Pancreas (tissue), 10 donors: ENCODE measurements around the gene GNG3. TPM values are rescaled to one million over a fixed set of nuclear protein-coding genes. Genes with fewer than 3 reads are reported as not detected.

Experiments used
- ATAC-seq, 4 donors: fragments of 200-7000 bp; cut with Tn5 transposase; one replicate each; pipeline versions ENCODE4 v1.8.0 to v1.9.1; 2020; ENCODE audit warnings: mild to moderate bottlenecking in 4 of 4, moderate library complexity in 4 of 4
- DNase-seq, 6 donors: peaks; one replicate each; pipeline ENCODE4 v3.0.0-alpha.2; 2020
- FAIRE-seq: peaks from 2 replicates; lab custom pipeline; 2012; peaks lifted over from hg19 to GRCh38; lab: Jason Lieb, UNC
- H3K27ac ChIP-seq, 4 donors: fragments of 200-600 bp; sonication (generic); 1 replicate in 3 of 4; 2 replicates in 1 of 4; pipeline versions ENCODE4 v1.5.0 to v1.8.0; 2020
- H3K27me3 ChIP-seq, 4 donors: fragments of 200-600 bp; one replicate each; pipeline ENCODE4 v1.8.0; 2021
- H3K36me3 ChIP-seq, 3 donors: fragments of 200-600 bp; sonication (generic) in 1 of 3; one replicate each; pipeline versions ENCODE4 v1.5.0 to v1.8.0; 2020 to 2021
- H3K4me1 ChIP-seq, 3 donors: fragments of 200-600 bp; one replicate each; pipeline ENCODE4 v1.8.0; 2021
- H3K4me3 ChIP-seq, 4 donors: fragments of 200-600 bp; sonication (generic) in 2 of 4; one replicate each; pipeline versions ENCODE4 v1.5.0 to v1.8.0; 2020 to 2021
- H3K9me3 ChIP-seq, 4 donors: fragments of 200-600 bp; one replicate each; pipeline ENCODE4 v1.8.0; 2021
- WGBS, 2 donors: extraction: QIAGEN DNeasy Blood & Tissue Kit; methylation state at CpG; one replicate each; pipeline ENCODE4 v1.1.7; 2013; 5-methylcytosine and 5-hydroxymethylcytosine counted together
- intact Hi-C, 3 donors: fragments of 100-400 bp; cut with DNase I; formaldehyde crosslinking; loops; one replicate each; pipeline versions ENCODE4 v1.11.1 to v1.14.2; 2022
- polyA plus RNA-seq, 2 donors: library from polyadenylated mRNA; stranded (reverse); fragments of 200-250 nt; gene quantifications; one replicate each; pipeline ENCODE4 v1.2.3, GENCODE V29; 2013
- total RNA-seq, 6 donors: library from RNA; stranded (reverse); fragmentation: NEBNext Ultra II Directional in 4 of 6; extraction: Animal tissue kit (Norgen Biotek cat#: 25700) in 4 of 6; gene quantifications; one replicate each; pipeline versions ENCODE4 v1.2.1 to v1.2.4, GENCODE V29; 2021 to 2023
- TF ChIP-seq, protein P1 (sequence below), 4 donors: fragments of 200-600 bp; sonication (generic) in 3 of 4; IDR thresholded peaks; one replicate each; pipeline versions ENCODE4 v1.5.0 to v1.8.0; 2021; ENCODE audit warnings: antibody characterized with exemption in 4 of 4
- donor health status: healthy with polysubstance abuse.
- donor health status: DM: no; HTN: no; CAD: no; lungs with moderate emphysema.
- donor health status: DM: no; HTN: no; CAD: no.
- donor health status: control.
- donor health status: control.
- donor health status: Bipolar disorder and iron deficiency.
- donor health status: DM: yes; HTN: yes; CAD: no.
- donor health status: DM: no; HTN: no; CAD: no.
- donor health status: DM: no; HTN: no; CAD: no.
- donor health status: DM: yes; HTN: yes; CAD: no.

Gene GNG3
- total and polyA plus RNA-seq, 8 donors: 0.19 to 0.37 (median 0.26) TPM; not detected in 5

DNA sequence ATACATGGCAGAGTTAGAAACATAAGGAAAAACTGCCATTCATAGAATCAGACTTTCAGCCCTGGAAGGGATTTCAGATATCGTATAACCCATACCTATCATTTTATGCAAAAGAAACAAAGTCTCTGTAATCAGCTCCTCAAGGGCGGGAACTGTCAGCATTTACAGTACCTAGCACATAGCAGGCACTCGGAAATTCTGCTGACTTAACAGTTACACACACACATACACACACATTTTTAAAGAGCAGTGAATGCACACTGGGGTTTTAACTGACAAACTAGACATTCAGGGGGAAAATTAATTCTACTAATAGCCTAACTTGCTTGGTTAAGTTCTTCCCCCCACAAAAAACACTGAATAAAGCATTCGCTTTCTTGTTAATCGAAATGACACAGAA lies 8.7 kb downstream of the GNG3 start:
- H3K4me3 ChIP-seq: no peak overlapping the region
- peak overlapping the region in 1 of 4 donors; percentile 23 for H3K27ac ChIP-seq
- DNase-seq (no peak), ATAC-seq (no peak), FAIRE-seq (no peak)
- intact Hi-C loops: no loop called here
- H3K36me3 ChIP-seq: peaks cover 4 to 60% (median 43%) of the 10 kb centered on the region in 3 donors
- H3K27me3 ChIP-seq: no peaks in the 10 kb centered on the region
- 66 to 67% methylated on average over 5 of the region's 5 CpGs for WGBS, 2 donors
- H3K9me3 ChIP-seq: no peaks in the 10 kb centered on the region
- peaks cover 29 to 37% (median 33%) of the 10 kb centered on the region in 3 donors for H3K4me1 ChIP-seq
- TF ChIP-seq, protein P1, sequence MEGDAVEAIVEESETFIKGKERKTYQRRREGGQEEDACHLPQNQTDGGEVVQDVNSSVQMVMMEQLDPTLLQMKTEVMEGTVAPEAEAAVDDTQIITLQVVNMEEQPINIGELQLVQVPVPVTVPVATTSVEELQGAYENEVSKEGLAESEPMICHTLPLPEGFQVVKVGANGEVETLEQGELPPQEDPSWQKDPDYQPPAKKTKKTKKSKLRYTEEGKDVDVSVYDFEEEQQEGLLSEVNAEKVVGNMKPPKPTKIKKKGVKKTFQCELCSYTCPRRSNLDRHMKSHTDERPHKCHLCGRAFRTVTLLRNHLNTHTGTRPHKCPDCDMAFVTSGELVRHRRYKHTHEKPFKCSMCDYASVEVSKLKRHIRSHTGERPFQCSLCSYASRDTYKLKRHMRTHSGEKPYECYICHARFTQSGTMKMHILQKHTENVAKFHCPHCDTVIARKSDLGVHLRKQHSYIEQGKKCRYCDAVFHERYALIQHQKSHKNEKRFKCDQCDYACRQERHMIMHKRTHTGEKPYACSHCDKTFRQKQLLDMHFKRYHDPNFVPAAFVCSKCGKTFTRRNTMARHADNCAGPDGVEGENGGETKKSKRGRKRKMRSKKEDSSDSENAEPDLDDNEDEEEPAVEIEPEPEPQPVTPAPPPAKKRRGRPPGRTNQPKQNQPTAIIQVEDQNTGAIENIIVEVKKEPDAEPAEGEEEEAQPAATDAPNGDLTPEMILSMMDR (IDR thresholded peaks at IDR 0.05): no peak

DNA sequence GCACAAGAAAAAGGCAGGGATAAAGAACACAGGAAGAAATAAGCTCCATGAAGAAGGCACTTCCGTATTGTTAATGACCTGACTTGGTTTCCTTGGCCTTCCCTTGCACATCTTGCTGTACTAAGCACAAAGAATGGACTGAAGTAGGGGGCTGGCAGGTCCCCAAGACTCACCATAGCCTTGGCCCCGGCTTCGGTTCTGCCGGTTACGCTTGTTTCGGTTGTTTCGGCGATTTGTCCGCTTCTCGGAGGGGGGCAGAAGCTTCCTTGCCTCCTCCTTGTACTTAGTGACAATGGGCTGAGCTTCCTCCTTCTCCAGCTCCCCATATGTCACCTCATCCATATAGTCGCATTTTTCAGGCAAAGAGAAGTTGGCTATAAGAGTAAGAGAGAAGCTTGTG lies 9.3 kb downstream of the GNG3 start:
- TF ChIP-seq, protein P1 (IDR thresholded peaks at IDR 0.05): no peak
- H3K36me3 ChIP-seq: peaks cover 4 to 66% (median 49%) of the 10 kb centered on the region in 3 donors

DNA sequence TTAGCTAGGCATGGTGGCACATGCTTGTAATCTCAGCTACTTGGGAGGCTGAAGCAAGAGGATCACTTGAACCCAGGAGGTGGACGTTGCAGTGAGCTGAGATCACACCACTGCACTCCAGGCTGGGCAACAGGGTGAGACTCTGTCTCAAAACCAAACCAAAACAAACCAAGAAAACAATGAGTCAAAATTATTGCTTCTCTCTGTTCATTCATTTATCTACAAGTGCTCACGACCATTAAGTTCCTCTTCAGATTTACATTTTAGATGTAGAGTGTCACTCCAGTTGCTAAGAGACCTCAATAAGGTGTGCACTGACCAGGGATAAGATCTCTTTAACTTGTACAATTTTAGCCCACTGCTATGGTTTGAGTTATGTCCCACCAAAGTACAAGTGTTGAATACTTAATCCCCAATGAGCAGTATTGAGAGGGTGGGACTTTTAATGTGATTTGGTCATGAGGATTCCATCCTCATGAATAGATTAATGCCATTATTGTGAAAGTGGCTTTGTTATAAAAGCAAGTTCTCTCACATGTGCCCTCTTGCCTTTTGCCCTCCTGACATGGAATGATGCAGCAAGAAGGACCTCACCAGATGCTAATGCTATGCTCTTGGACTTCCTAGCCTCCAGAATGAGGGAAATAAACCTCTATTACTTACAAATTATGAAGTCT lies 12.0 kb downstream of the GNG3 start:
- 89 to 90% methylated on average over 2 of the region's 2 CpGs for WGBS, 2 donors
- Histone ChIP-seq H3K4me3 (no peak overlapping the region), H3K27ac (no peak overlapping the region), H3K4me1 (peaks cover 8 to 13% (median 11%) of the 10 kb centered on the region in 3 donors), H3K27me3 (no peaks in the 10 kb centered on the region), H3K36me3 (peaks cover 9 to 88% (median 71%) of the 10 kb centered on the region in 3 donors), H3K9me3 (no peaks in the 10 kb centered on the region)
- intact Hi-C loops: no loop called here
- ATAC-seq (no peak), FAIRE-seq (no peak), DNase-seq (no peak)
- TF ChIP-seq, protein P1 (IDR thresholded peaks at IDR 0.05): no peak

More for the DNA sequence above, 9.3 kb downstream of the GNG3 start:
- 49 to 62% methylated on average over 11 of the region's 11 CpGs for WGBS, 2 donors
- DNase-seq (no peak), FAIRE-seq (no peak), ATAC-seq (no peak)
- Histone ChIP-seq H3K9me3 (no peaks in the 10 kb centered on the region), H3K4me3 (no peak overlapping the region), H3K4me1 (peaks cover 24 to 31% (median 27%) of the 10 kb centered on the region in 3 donors), H3K27ac (peak overlapping the region in 1 of 4 donors; percentile 23), H3K27me3 (no peaks in the 10 kb centered on the region)
- intact Hi-C loops: no loop called here

- peaks cover 0 to 12% (median 10%) of the 10 kb centered on the region in 3 donors for H3K4me1 ChIP-seq
- H3K4me3 ChIP-seq: no peak overlapping the region
- DNase-seq: no peak
- WGBS, 2 donors: 71 to 78% methylated on average over 7 of the region's 7 CpGs
- H3K36me3 ChIP-seq: peaks cover 9 to 69% (median 54%) of the 10 kb centered on the region in 3 donors
- no peaks in the 10 kb centered on the region for H3K9me3 ChIP-seq
- TF ChIP-seq, protein P1 (IDR thresholded peaks at IDR 0.05): no peak
- ATAC-seq: no peak
- no peak for FAIRE-seq
- H3K27me3 ChIP-seq: no peaks in the 10 kb centered on the region
- H3K27ac ChIP-seq: no peak overlapping the region
- intact Hi-C loops: no loop called here
These were observed 14.5 kb downstream of the GNG3 start for GRCh38 chr11:62721994-62722393.

DNA sequence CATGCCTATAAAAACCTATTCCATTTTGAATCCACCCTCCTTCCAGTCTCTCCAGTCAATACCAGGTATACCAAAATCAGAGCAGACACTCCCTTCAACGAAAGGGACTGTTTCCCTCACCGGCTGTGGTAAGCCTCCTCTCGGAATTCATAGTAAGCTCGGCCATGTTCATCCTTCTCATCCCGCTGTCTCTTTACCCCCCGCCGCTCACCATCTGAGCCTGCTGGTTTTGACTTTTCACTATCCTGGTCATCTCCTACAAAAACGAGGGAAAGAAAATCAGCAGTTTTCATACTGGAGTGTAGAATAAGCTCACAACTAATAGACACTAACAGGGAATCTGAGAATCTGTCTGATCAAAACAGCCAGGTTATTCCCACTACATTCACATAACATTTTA lies 16.7 kb downstream of the GNG3 start:
- H3K4me3 ChIP-seq: peak overlapping the region in 2 of 4 donors; percentile 68 to 92
- no peak for ATAC-seq
- TF ChIP-seq, protein P1 (IDR thresholded peaks at IDR 0.05): no peak
- no peak for FAIRE-seq
- DNase-seq: no peak
- 23 to 31% methylated on average over 8 of the region's 8 CpGs for WGBS, 2 donors
- intact Hi-C loops: no loop called here
- no peaks in the 10 kb centered on the region for H3K9me3 ChIP-seq
- peaks cover 0 to 12% (median 10%) of the 10 kb centered on the region in 3 donors for H3K4me1 ChIP-seq
- H3K27ac ChIP-seq: no peak overlapping the region
- peaks cover 9 to 47% (median 44%) of the 10 kb centered on the region in 3 donors for H3K36me3 ChIP-seq
- H3K27me3 ChIP-seq: no peaks in the 10 kb centered on the region
